ENCODE measurements around the gene ATP4A. TPM values are rescaled to one million over a fixed set of nuclear protein-coding genes. Genes with fewer than 3 reads are reported as not detected.

Gene ATP4A
- total RNA-seq, 2 donors from 2014 or later: 1.9 TPM; not detected in 1

DNA sequence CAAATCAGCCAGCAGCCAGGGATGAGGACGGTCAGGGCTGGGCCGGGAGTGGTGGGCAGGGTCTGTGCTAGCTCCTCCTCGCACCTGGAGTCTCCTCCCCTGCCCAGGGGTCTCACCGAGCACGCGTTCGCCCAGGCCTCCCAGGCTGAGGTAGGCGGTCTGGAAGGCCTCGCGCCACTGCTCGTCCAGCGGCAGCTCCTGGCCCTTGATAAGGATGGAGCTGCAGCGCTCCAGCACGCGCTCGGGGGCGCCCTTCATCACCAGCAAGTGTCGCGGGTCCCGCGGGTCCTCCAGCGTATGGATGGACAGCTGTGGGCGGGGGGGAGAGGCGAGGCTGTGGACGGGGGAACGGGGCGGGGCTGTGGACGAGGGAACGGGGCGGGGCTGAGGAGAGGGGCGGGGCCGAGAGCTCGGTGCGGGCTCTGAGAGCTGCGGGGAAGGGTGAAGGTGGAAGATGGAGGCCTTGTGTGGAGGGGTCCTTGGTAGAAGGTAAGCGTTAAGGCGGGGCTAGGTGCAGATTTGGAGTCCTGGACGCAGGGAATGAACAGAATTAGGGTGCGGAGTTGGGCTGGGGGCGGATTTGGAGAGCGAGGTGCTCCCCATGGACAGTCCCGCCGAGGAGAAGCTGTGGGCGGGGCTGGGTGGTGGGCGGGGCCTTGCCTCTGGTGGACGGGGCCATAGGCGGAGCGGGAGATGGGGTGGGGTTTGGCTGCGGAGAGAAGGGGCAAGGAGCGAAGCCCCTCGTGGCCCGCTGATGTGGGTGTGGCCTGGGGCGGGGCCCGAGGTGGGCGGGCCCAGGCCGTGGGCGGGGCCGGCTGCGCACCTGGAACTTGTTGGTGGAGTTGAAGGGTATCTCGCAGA is 5.7 kb downstream of the ATP4A start:
- 4% methylated on average over 49 of the region's 60 CpGs for WGBS
- Histone ChIP-seq H3K27ac (no peak overlapping the region), H3K27me3 (replicated peaks; ENCODE audit: insufficient read depth) (peaks cover 4% of the 10 kb centered on the region), H3K36me3 (no peaks in the 10 kb centered on the region), H3K9me3 (no peaks in the 10 kb centered on the region), H3K4me1 (replicated peaks) (no peaks in the 10 kb centered on the region), H3K4me3 (peak overlapping the region in 1 of 2 donors; percentile 24)
- no peak for TF ChIP-seq POLR2A (IDR thresholded peaks at IDR 0.05)
- TF ChIP-seq, protein P1, sequence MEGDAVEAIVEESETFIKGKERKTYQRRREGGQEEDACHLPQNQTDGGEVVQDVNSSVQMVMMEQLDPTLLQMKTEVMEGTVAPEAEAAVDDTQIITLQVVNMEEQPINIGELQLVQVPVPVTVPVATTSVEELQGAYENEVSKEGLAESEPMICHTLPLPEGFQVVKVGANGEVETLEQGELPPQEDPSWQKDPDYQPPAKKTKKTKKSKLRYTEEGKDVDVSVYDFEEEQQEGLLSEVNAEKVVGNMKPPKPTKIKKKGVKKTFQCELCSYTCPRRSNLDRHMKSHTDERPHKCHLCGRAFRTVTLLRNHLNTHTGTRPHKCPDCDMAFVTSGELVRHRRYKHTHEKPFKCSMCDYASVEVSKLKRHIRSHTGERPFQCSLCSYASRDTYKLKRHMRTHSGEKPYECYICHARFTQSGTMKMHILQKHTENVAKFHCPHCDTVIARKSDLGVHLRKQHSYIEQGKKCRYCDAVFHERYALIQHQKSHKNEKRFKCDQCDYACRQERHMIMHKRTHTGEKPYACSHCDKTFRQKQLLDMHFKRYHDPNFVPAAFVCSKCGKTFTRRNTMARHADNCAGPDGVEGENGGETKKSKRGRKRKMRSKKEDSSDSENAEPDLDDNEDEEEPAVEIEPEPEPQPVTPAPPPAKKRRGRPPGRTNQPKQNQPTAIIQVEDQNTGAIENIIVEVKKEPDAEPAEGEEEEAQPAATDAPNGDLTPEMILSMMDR (IDR thresholded peaks at IDR 0.05): no peak
- no peak for TF ChIP-seq POLR2AphosphoS5 (IDR thresholded peaks at IDR 0.05)
- intact Hi-C loops (cut with DNase I): no loop called here
- DNase-seq (ENCODE audit: low spot score): peak; percentile 42

DNA sequence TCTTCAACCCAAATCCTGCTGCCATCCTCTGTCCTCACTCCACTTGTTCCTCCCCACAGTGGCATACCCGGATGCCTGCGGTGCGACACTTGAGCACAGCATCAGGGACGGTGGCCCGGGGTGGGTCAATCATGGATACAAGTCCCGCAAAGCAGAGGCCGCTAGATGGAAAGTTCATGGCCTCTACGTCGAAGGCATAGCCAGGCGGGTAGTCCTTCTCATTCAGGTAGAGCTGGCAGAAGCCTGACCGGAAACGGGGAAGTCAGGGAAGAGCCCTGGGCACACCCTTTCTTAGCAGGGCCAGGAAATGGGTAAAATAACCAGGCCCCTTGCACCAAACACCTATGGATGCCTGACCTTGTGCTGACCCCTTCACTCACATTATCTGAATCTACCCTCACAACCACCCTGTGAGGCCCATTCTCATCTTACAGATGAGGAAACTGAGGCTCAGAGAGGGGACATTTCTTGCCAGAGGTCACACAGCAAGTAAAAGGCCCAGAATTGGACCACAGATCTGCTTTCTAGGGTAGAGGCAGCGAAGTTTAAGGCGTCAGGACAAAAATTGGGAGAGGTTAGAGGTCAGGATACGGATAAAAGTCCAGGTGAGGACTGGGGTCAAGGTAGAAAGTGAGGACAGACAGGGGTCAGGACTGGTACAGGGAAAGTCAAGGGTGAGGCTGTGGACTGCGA is 6.5 kb downstream of the ATP4A start:
- no peaks in the 10 kb centered on the region for H3K4me1 ChIP-seq (replicated peaks)
- H3K4me3 ChIP-seq: no peak overlapping the region
- no peak for DNase-seq (ENCODE audit: low spot score)
- no peaks in the 10 kb centered on the region for H3K9me3 ChIP-seq
- H3K36me3 ChIP-seq: no peaks in the 10 kb centered on the region
- 87% methylated on average over 16 of the region's 16 CpGs for WGBS
- H3K27ac ChIP-seq: no peak overlapping the region
- TF ChIP-seq POLR2AphosphoS5 (IDR thresholded peaks at IDR 0.05) (no peak), POLR2A (IDR thresholded peaks at IDR 0.05) (no peak)
- TF ChIP-seq, protein P1 (IDR thresholded peaks at IDR 0.05): no peak
- peaks cover 4% of the 10 kb centered on the region for H3K27me3 ChIP-seq (replicated peaks; ENCODE audit: insufficient read depth)
- intact Hi-C loops (cut with DNase I): no loop called here

DNA sequence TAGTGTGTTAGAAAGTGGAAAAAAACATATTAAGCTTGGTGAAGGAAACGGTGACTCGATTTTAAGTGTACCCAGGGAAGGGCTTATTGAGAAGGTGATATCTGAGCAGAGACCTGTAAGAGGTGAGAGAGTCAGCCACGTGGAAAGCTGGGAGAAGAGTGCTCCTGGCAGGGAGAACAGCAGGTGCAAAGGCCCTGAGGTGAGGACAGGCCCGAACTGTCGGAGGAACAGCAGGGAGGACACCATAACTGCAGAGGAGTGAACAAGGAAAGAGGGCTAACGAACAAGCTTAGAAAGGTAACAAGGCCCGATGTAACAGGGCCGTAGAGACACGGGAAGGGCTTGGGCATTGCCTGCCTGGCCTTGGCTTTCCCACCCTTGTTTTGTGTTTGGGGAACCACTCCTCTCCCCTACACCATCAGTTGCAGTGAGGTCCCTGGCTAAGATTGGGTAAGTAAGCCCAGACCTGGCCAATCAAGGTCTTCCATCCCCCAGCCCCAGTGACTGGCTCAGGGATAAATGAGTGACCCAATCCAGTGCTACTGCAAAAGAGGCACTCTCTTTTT is 7.3 kb downstream of the ATP4A start:
- Histone ChIP-seq H3K9me3 (no peaks in the 10 kb centered on the region), H3K4me1 (replicated peaks) (no peaks in the 10 kb centered on the region), H3K36me3 (no peaks in the 10 kb centered on the region), H3K27me3 (replicated peaks; ENCODE audit: insufficient read depth) (peaks cover 4% of the 10 kb centered on the region), H3K27ac (no peak overlapping the region), H3K4me3 (no peak overlapping the region)
- TF ChIP-seq POLR2A (IDR thresholded peaks at IDR 0.05) (no peak), POLR2AphosphoS5 (IDR thresholded peaks at IDR 0.05) (no peak)
- TF ChIP-seq, protein P1 (IDR thresholded peaks at IDR 0.05): no peak
- no peak for DNase-seq (ENCODE audit: low spot score)
- 84% methylated on average over 9 of the region's 9 CpGs for whole genome bisulfite sequencing
- intact Hi-C loops (cut with DNase I): no loop called here

DNA sequence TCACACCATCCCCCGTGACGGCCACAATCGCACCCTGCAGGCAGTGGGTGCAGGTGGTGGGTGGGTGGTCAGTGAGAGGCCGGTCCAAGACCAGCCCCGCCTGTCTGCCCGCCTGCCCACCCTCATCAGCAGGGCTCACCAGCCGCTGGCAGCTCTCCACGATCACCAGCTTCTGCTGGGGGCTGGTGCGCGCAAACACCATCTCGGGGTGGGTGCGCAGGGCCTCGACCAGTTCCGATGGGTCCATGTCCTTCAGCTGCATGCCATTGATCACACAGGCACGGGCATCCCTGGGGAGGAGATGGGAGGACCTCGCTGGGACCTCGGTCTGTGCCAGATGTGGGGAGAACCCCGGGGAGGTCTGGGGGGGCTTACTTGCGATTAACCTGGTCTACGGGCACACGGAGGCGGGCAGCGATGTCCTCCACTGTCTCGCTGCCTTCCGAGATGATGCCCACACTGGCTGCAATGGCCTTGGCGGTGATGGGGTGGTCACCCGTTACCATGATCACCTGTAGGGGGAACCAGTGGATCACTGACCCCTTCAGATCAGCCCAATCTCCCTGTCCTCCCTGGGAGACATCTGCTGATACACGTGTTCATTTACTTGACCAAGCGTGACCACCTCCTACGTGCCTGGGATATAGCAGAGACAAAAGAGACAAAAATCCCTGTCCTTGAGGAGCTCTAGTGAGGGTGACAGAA is 8.0 kb downstream of the ATP4A start:
- intact Hi-C loops (cut with DNase I): no loop called here
- Histone ChIP-seq H3K27me3 (replicated peaks; ENCODE audit: insufficient read depth) (peaks cover 4% of the 10 kb centered on the region), H3K4me1 (replicated peaks) (no peaks in the 10 kb centered on the region), H3K9me3 (no peaks in the 10 kb centered on the region), H3K36me3 (no peaks in the 10 kb centered on the region), H3K27ac (no peak overlapping the region), H3K4me3 (no peak overlapping the region)
- TF ChIP-seq, protein P1 (IDR thresholded peaks at IDR 0.05): no peak
- TF ChIP-seq POLR2A (IDR thresholded peaks at IDR 0.05) (no peak), POLR2AphosphoS5 (IDR thresholded peaks at IDR 0.05) (no peak)
- 72% methylated on average over 30 of the region's 30 CpGs for WGBS
- no peak for DNase-seq (ENCODE audit: low spot score)
